Lower lobe of right lung (tissue), 2 donors: Measurements from ENCODE around the gene JCAD. TPM values are rescaled to one million over a fixed set of nuclear protein-coding genes. Genes with fewer than 3 reads are reported as not detected.

ENCODE experiments used
- ATAC-seq, 2 donors: fragments of 200-7000 bp; cut with Tn5 transposase; one replicate each; pipeline ENCODE4 v1.9.1; 2020 to 2022; ENCODE audit warnings: mild to moderate bottlenecking in 2 of 2, moderate library complexity in 2 of 2
- DNase-seq: peaks from one replicate; pipeline ENCODE4 v3.0.0-alpha.2; 2020
- H3K27ac ChIP-seq: fragments of 200-600 bp; one replicate; pipeline ENCODE4 v1.8.0; 2022
- H3K27me3 ChIP-seq: fragments of 200-600 bp; one replicate; pipeline ENCODE4 v1.8.0; 2022; ENCODE audit warnings: low read depth
- H3K36me3 ChIP-seq: fragments of 200-600 bp; one replicate; pipeline ENCODE4 v1.8.0; 2022; ENCODE audit warnings: mild to moderate bottlenecking
- H3K4me1 ChIP-seq: fragments of 200-600 bp; one replicate; pipeline ENCODE4 v1.8.0; 2022
- H3K4me3 ChIP-seq: fragments of 200-600 bp; one replicate; pipeline ENCODE4 v1.8.0; 2022; ENCODE audit warnings: mild to moderate bottlenecking
- H3K9me3 ChIP-seq: fragments of 200-600 bp; one replicate; pipeline ENCODE4 v1.8.0; 2022
- intact Hi-C: fragments of 100-400 bp; cut with DNase I; formaldehyde crosslinking; loops from one replicate; pipeline ENCODE4 v1.11.0; 2022
- total RNA-seq: library from RNA; stranded (reverse); fragmentation: NEBNext Ultra II Directional; extraction: Animal tissue kit (Norgen Biotek cat#: 25700); gene quantifications from one replicate; pipeline ENCODE4 v1.2.1, GENCODE V29; 2021
- TF ChIP-seq, protein P1 (sequence below): fragments of 200-600 bp; IDR thresholded peaks from one replicate; pipeline ENCODE4 v1.8.0; 2022; ENCODE audit warnings: antibody characterized with exemption, mild to moderate bottlenecking
- donor health status: DM: no; HTN: yes; CAD: no; lungs with severe emphysema.

Gene JCAD
- total RNA-seq, 1 donor from 2014 or later = 101 TPM

DNA sequence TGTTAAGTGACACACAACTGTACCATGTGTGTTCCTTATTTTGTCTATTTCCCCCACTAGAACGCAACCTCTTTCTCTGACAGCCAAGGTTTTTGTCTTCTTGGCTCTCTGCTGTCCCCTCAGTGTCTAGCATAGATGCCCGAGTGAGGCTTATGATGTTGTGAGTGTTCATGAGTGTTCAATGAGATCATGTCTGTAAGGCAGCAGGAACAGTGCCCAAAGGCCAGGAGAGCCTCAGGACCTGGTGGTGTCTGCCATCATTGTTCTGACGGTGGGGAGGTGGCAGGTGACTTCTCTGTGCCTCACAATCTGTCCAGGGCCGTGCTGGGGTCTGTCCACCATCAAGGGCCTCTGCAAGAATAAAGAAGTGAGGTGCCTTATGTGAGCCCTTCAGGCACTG, 66.5 kb downstream of the JCAD start:
- Histone ChIP-seq H3K4me1 (no peaks in the 10 kb centered on the region), H3K36me3 (no peaks in the 10 kb centered on the region), H3K27ac (no peak overlapping the region), H3K9me3 (no peaks in the 10 kb centered on the region), H3K4me3 (no peak overlapping the region), H3K27me3 (no peaks in the 10 kb centered on the region)
- intact Hi-C loops = no loop called here
- TF ChIP-seq, protein P1, sequence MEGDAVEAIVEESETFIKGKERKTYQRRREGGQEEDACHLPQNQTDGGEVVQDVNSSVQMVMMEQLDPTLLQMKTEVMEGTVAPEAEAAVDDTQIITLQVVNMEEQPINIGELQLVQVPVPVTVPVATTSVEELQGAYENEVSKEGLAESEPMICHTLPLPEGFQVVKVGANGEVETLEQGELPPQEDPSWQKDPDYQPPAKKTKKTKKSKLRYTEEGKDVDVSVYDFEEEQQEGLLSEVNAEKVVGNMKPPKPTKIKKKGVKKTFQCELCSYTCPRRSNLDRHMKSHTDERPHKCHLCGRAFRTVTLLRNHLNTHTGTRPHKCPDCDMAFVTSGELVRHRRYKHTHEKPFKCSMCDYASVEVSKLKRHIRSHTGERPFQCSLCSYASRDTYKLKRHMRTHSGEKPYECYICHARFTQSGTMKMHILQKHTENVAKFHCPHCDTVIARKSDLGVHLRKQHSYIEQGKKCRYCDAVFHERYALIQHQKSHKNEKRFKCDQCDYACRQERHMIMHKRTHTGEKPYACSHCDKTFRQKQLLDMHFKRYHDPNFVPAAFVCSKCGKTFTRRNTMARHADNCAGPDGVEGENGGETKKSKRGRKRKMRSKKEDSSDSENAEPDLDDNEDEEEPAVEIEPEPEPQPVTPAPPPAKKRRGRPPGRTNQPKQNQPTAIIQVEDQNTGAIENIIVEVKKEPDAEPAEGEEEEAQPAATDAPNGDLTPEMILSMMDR = no peak
- DNase-seq (no peak), ATAC-seq (no peak)

DNA sequence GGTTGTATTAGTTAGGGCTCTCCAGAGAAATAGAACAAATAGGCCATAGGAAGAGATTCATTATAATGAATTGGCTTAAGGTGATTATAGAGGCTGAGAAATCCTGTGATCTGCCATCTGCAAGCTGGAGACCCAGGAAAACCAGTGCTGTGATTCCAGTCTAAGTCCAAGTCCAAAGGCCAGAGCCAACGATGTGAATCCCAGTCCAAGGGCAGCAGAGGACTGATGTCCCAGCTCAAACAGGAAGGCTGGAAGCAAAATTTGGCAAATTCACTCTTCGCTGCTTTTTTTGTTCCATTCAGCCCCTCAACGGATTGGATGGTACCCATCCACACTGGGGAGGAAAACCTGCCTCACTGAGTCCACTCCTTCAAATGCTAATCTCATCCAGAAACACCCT, 68.0 kb downstream of the JCAD start:
- H3K9me3 ChIP-seq = no peaks in the 10 kb centered on the region
- intact Hi-C loops = no loop called here
- no peaks in the 10 kb centered on the region for H3K4me1 ChIP-seq
- no peak overlapping the region for H3K27ac ChIP-seq
- ATAC-seq (no peak), DNase-seq (no peak)
- H3K27me3 ChIP-seq = no peaks in the 10 kb centered on the region
- no peak overlapping the region for H3K4me3 ChIP-seq
- H3K36me3 ChIP-seq = no peaks in the 10 kb centered on the region
- TF ChIP-seq, protein P1 = no peak

DNA sequence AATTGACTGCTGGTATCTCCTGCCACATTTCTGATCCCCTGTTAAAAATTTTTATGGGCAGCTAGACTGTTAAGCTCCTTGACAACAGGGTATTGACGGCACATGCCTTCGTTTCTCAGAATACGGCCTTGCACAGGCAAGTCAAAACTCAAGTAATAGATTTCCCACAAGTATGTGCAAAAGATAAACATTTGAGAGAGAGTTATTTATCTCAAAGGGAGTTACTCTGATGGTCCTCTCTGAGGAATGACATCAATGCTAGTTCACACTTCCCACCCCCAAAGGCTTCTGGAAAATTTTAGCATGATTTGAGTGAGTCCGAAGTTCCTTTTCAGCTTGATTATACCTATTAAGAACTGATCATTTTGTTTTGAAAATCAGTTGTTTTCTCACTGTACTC, 71.9 kb downstream of the JCAD start:
- peaks cover 9% of the 10 kb centered on the region for H3K9me3 ChIP-seq
- intact Hi-C loops = no loop called here
- ATAC-seq = no peak

DNA sequence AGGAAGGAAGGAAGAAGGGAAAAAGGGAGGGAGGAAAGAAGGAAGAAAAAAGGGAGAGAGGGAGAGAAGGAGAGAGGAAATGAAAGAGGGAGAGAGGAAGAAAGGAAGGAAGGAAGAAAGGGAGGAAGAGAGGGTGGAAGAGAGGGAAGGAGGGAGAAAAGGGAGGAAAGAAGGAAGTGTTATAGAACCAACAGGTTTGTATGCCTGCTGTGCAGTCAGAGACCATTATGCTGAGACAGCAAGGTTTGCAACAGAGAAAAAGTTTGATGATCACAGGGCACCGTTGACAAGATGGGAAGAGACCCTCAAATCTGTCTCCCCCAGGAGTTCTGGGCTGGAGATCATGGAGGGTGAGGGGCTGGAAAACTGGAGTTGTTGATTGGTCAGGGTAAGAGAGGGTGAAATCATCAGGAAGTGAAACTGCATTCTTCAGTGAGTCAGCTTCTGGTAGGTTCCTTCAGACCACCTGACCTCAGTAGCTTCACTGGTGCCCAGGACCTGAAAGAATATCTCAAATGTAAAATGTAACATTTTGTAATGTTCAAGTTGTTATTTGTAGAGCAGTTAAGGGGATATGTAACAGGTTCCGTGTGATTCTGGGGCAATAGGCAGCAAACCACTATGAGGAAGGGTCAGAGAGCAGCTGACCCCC, 76.3 kb downstream of the JCAD start:
- Histone ChIP-seq H3K36me3 (no peaks in the 10 kb centered on the region), H3K4me1 (no peaks in the 10 kb centered on the region), H3K4me3 (no peak overlapping the region), H3K9me3 (peaks cover 13% of the 10 kb centered on the region), H3K27me3 (no peaks in the 10 kb centered on the region), H3K27ac (no peak overlapping the region)
- DNase-seq = no peak
- TF ChIP-seq, protein P1 = no peak
- ATAC-seq = no peak
- intact Hi-C loops = no loop called here

More for the DNA sequence above, 71.9 kb downstream of the JCAD start:
- Histone ChIP-seq H3K27ac (no peak overlapping the region), H3K27me3 (no peaks in the 10 kb centered on the region), H3K4me3 (no peak overlapping the region), H3K36me3 (no peaks in the 10 kb centered on the region), H3K4me1 (no peaks in the 10 kb centered on the region)
- TF ChIP-seq, protein P1 = no peak
- no peak for DNase-seq

DNA sequence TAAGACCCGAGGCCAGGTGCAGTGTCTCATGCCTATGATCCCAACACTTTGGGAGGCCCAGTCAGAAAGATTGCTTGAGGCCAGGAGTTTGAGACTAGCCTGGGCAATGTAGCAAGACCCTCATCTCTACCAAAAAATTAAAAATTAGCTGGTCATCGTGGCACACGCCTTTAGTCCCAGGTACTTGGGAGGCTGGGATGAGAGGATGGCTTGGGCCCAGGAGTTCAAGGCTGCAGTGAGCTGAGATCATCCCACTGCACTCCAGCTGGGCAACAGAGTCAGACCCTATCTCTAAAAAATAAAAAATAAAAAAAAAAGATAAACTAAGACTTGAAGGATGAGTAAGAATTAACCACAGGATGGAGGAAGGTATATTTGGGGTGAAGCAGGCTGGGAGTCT, 77.9 kb downstream of the JCAD start:
- TF ChIP-seq, protein P1 = no peak
- ATAC-seq (no peak), DNase-seq (no peak)
- Histone ChIP-seq H3K36me3 (no peaks in the 10 kb centered on the region), H3K9me3 (peaks cover 13% of the 10 kb centered on the region), H3K27ac (no peak overlapping the region), H3K4me3 (no peak overlapping the region), H3K27me3 (no peaks in the 10 kb centered on the region), H3K4me1 (no peaks in the 10 kb centered on the region)
- intact Hi-C loops = no loop called here
